ENCODE measurements around the gene SUSD1. TPM values are rescaled to one million over a fixed set of nuclear protein-coding genes. Genes with fewer than 3 reads are reported as not detected.

Gene SUSD1
- total and polyA plus RNA-seq, 2 experiments from 2014 or later = 18.5 to 30.5 TPM

- H3K27me3 ChIP-seq = no peaks in the 10 kb centered on the region
- no peaks in the 10 kb centered on the region for H4K20me1 ChIP-seq (ENCODE audit: insufficient read depth, poor library complexity, severe bottlenecking)
- H3K4me3 ChIP-seq = no peak overlapping the region
- H2AFZ ChIP-seq = no peak overlapping the region
- peaks cover 19% of the 10 kb centered on the region for H3K4me1 ChIP-seq (ENCODE audit: insufficient read depth)
- H3K79me2 ChIP-seq = no peaks in the 10 kb centered on the region
- no peaks in the 10 kb centered on the region for H3K9me3 ChIP-seq (ENCODE audit: low read depth)
- TF ChIP-seq CTCF (IDR thresholded peaks at IDR 0.05; ENCODE audit: poor library complexity) (no peak), EZH2phosphoT487 (IDR thresholded peaks at IDR 0.05; ENCODE audit: low read depth, severe bottlenecking, unreplicated experiment) (no peak), EZH2 (IDR thresholded peaks at IDR 0.05; ENCODE audit: borderline replicate concordance) (no peak)
- WGBS (ENCODE audit: low lambda C conversion rate, missing lambda C conversion rate) = 49% methylated on average over 7 of the region's 7 CpGs
- H3K9me2 ChIP-seq (replicated peaks; ENCODE audit: insufficient read depth) = no peaks in the 10 kb centered on the region
- H3K4me2 ChIP-seq = peak overlapping the region; percentile 21
- no peaks in the 10 kb centered on the region for H3K36me3 ChIP-seq (replicated peaks; ENCODE audit: insufficient read depth, low read depth)
- DNase-seq (ENCODE audit: low spot score) = peak; percentile 76
- peak overlapping the region; percentile 76 for H3K27ac ChIP-seq
Measured at GRCh38 chr9:112050544-112051475, 124.3 kb downstream of the SUSD1 start.

- no peak for DNase-seq (ENCODE audit: low spot score)
- Histone ChIP-seq H3K4me1 (ENCODE audit: insufficient read depth) (peaks cover 19% of the 10 kb centered on the region), H4K20me1 (ENCODE audit: insufficient read depth, poor library complexity, severe bottlenecking) (no peaks in the 10 kb centered on the region), H3K36me3 (replicated peaks; ENCODE audit: insufficient read depth, low read depth) (no peaks in the 10 kb centered on the region), H3K27me3 (no peaks in the 10 kb centered on the region), H3K79me2 (no peaks in the 10 kb centered on the region), H3K9me2 (replicated peaks; ENCODE audit: insufficient read depth) (no peaks in the 10 kb centered on the region), H2AFZ (no peak overlapping the region), H3K4me3 (no peak overlapping the region), H3K9me3 (ENCODE audit: low read depth) (no peaks in the 10 kb centered on the region), H3K27ac (peak overlapping the region; percentile 67), H3K4me2 (peak overlapping the region; percentile 21)
- TF ChIP-seq EZH2 (IDR thresholded peaks at IDR 0.05; ENCODE audit: borderline replicate concordance) = no peak
- no peak for TF ChIP-seq EZH2phosphoT487 (IDR thresholded peaks at IDR 0.05; ENCODE audit: low read depth, severe bottlenecking, unreplicated experiment)
- TF ChIP-seq CTCF (IDR thresholded peaks at IDR 0.05; ENCODE audit: poor library complexity) = no peak
- 65% methylated on average over 4 of the region's 4 CpGs for WGBS (ENCODE audit: low lambda C conversion rate, missing lambda C conversion rate)
Measured at GRCh38 chr9:112049811-112050516, 125.1 kb downstream of the SUSD1 start.

- Histone ChIP-seq H3K79me2 (no peaks in the 10 kb centered on the region), H3K4me3 (no peak overlapping the region), H3K4me2 (peak overlapping the region; percentile 22), H3K9me3 (ENCODE audit: low read depth) (no peaks in the 10 kb centered on the region), H3K4me1 (ENCODE audit: insufficient read depth) (peaks cover 19% of the 10 kb centered on the region), H4K20me1 (ENCODE audit: insufficient read depth, poor library complexity, severe bottlenecking) (no peaks in the 10 kb centered on the region), H3K27ac (peak overlapping the region; percentile 28), H3K9me2 (replicated peaks; ENCODE audit: insufficient read depth) (no peaks in the 10 kb centered on the region), H2AFZ (no peak overlapping the region), H3K36me3 (replicated peaks; ENCODE audit: insufficient read depth, low read depth) (no peaks in the 10 kb centered on the region), H3K27me3 (no peaks in the 10 kb centered on the region)
- 81% methylated on average over 11 of the region's 11 CpGs for WGBS (ENCODE audit: low lambda C conversion rate, missing lambda C conversion rate)
- DNase-seq (ENCODE audit: low spot score) = no peak
- TF ChIP-seq EZH2 (IDR thresholded peaks at IDR 0.05; ENCODE audit: borderline replicate concordance) (no peak), CTCF (IDR thresholded peaks at IDR 0.05; ENCODE audit: poor library complexity) (no peak), EZH2phosphoT487 (IDR thresholded peaks at IDR 0.05; ENCODE audit: low read depth, severe bottlenecking, unreplicated experiment) (no peak)
Measured at GRCh38 chr9:112048924-112049691, 126.0 kb downstream of the SUSD1 start.
